ENCODE measurements around the gene SUCO.
"Not testable (repeated sequence)": the region's sequence is repeated elsewhere in the genome, so short reads cannot be mapped to it uniquely, and the experiment has no call there.

The SUCO gene

GRCh38 chr1:172567720-172568119, 34.8 kb downstream of the SUCO start:
- DNase-seq: no peak

- no peak for DNase-seq
Measured at GRCh38 chr1:172574080-172574479, 41.1 kb downstream of the SUCO start.

GRCh38 chr1:172578586-172578985, 45.6 kb downstream of the SUCO start:
- no peak for DNase-seq

- no peak for DNase-seq
Measured at GRCh38 chr1:172581273-172581672, 48.3 kb downstream of the SUCO start.

GRCh38 chr1:172581779-172582178, 48.8 kb downstream of the SUCO start:
- no peak for DNase-seq

- DNase-seq: no peak
Measured at GRCh38 chr1:172582889-172583288, 49.9 kb downstream of the SUCO start.

- DNase-seq: no peak
Measured at GRCh38 chr1:172585348-172585747, 52.4 kb downstream of the SUCO start.

- DNase-seq: no peak
Measured at GRCh38 chr1:172585861-172586260, 52.9 kb downstream of the SUCO start.

- no peak for DNase-seq
Measured at GRCh38 chr1:172588296-172589291, 55.6 kb downstream of the SUCO start.

- DNase-seq: no peak
Measured at GRCh38 chr1:172589553-172589952, 56.6 kb downstream of the SUCO start.

- not testable (repeated sequence) for DNase-seq
Measured at GRCh38 chr1:172591429-172591828, 58.5 kb downstream of the SUCO start.

- DNase-seq: not testable (repeated sequence)
Measured at GRCh38 chr1:172595066-172595465, 62.1 kb downstream of the SUCO start.

GRCh38 chr1:172596782-172597181, 63.8 kb downstream of the SUCO start:
- not testable (repeated sequence) for DNase-seq

- DNase-seq: no peak
Measured at GRCh38 chr1:172599912-172600311, 67.0 kb downstream of the SUCO start.

GRCh38 chr1:172600615-172601014, 67.7 kb downstream of the SUCO start:
- no peak for DNase-seq

- DNase-seq: no peak
Measured at GRCh38 chr1:172601046-172601630, 68.2 kb downstream of the SUCO start.

- no peak for DNase-seq
Measured at GRCh38 chr1:172602706-172603105, 69.8 kb downstream of the SUCO start.

- no peak for DNase-seq
Measured at GRCh38 chr1:172603816-172604215, 70.9 kb downstream of the SUCO start.

- DNase-seq: no peak
Measured at GRCh38 chr1:172605641-172606040, 72.7 kb downstream of the SUCO start.

GRCh38 chr1:172607145-172607544, 74.2 kb downstream of the SUCO start:
- DNase-seq: no peak

GRCh38 chr1:172608098-172608601, 75.2 kb downstream of the SUCO start:
- no peak for DNase-seq

GRCh38 chr1:172609528-172609927, 76.6 kb downstream of the SUCO start:
- DNase-seq: no peak

GRCh38 chr1:172612478-172612877, 79.5 kb downstream of the SUCO start:
- DNase-seq: no peak

GRCh38 chr1:172613294-172613693, 80.3 kb downstream of the SUCO start:
- DNase-seq: no peak
